ENCODE data around the gene DET1. TPM values are rescaled to one million over a fixed set of nuclear protein-coding genes. Genes with fewer than 3 reads are reported as not detected.

The DET1 gene
- total and polyA plus RNA-seq, 2 of the 13 experiments (the other 11 are each of a cell fraction or from before 2014, with no cell fraction given) = 2.2 to 4.2 TPM

DNA sequence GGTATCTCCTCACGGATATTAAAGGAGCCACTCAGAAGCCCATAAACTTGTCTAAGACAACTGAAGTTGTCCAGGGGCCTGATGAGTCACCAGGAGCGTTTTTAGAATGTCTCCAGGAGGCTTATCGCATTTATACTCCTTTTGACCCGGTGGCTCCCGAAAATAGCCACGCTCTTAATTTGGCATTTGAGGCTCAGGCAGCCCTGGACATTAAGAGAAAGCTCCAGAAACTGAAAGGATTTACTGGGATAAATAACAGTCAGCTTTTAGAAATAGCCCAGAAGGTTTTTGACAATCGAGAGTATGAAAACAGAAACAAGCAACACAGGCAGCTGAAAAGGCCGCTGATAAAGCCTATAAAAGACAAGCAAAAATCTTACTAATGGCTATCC is 4.1 kb downstream of the DET1 start:
- CTCF ChIA-PET (ENCODE audit: low intra/inter-chr PET ratio, low total read pairs) = no interaction called here
- Histone ChIP-seq H3K4me1 (ENCODE audit: insufficient read depth, low read length) (no peaks in the 10 kb centered on the region), H3K9ac (ENCODE audit: insufficient read depth, low read depth, low read length) (no peak overlapping the region), H3K4me3 (replicated peaks in 1 of 3; ENCODE audit: insufficient read depth in 1 of 3, low read depth in 2 of 3, low read length in 3 of 3) (no peak overlapping the region), H2AFZ (ENCODE audit: low read length) (no peak overlapping the region), H3K36me3 (replicated peaks in 1 of 2; ENCODE audit: control insufficient read depth in 1 of 2, insufficient read depth in 2 of 2, low read length in 2 of 2) (no peaks in the 10 kb centered on the region), H3K4me2 (ENCODE audit: low read depth, low read length) (no peak overlapping the region), H4K20me1 (ENCODE audit: insufficient read depth, low read length) (no peaks in the 10 kb centered on the region), H3K27me3 (ENCODE audit: control insufficient read depth in 1 of 2, insufficient read depth in 2 of 2, low read length in 2 of 2) (no peaks in the 10 kb centered on the region), H3K27ac (ENCODE audit: extremely low read length, insufficient read depth, low read length) (no peak overlapping the region), H3K79me2 (ENCODE audit: insufficient read depth, low read length) (no peaks in the 10 kb centered on the region), H3K9me3 (ENCODE audit: low read length) (no peaks in the 10 kb centered on the region)
- no TSS peak for BruUV-seq (replicated peaks)
- intact Hi-C loops (cut with micrococcal nuclease; ENCODE audit: unreplicated experiment) = no loop called here
- no peak for FAIRE-seq
- no peak for TF ChIP-seq ZFP36L1 (CRISPR knock-in tag; IDR thresholded peaks at IDR 0.05)
- no peak for DNase-seq (ENCODE audit: low spot score)
- WGBS (ENCODE audit: low lambda C conversion rate) = 96% methylated on average over 8 of the region's 8 CpGs
- POLR2A ChIA-PET = no interaction called here
- in situ Hi-C loops (cut with HindIII; ENCODE audit: extremely low pct_ligation_motif_present, low pct_unique_long_range_greater_than_20kb) = no loop called here
- no peak for ATAC-seq

DNA sequence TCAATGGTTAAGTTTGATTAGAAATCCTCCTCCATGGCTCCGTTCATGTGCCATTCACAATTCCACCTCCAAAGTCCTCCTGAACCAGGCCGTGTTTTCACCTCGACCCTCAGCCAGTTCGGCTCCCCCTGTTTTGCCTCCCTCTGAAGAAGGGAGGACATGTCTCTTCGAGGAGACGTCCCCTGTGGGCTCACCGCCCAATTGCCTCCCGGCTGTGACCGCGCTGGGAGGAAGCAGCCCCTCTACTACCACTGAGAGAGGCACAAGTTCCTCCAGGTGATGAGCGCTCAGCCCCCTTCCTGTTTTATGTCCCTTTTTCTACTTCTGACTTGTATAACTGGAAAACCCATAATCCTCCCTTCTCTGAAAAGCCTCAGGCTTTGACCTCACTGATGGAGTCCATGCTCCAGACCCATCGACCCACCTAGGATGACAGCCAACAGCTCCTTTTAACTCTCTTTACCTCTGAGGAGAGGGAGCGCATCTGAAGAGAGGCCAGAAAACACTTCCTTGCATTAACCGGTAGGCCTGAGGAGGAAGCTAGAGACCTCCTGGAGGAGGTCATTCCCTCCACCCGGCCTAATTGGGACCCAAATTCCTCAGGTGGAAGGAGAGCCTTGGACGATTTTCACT is 4.7 kb downstream of the DET1 start:
- H3K36me3 ChIP-seq (replicated peaks in 1 of 2; ENCODE audit: control insufficient read depth in 1 of 2, insufficient read depth in 2 of 2, low read length in 2 of 2) = no peaks in the 10 kb centered on the region
- CTCF ChIA-PET (ENCODE audit: low intra/inter-chr PET ratio, low total read pairs) = no interaction called here
- no peaks in the 10 kb centered on the region for H3K9me3 ChIP-seq (ENCODE audit: low read length)
- no peaks in the 10 kb centered on the region for H4K20me1 ChIP-seq (ENCODE audit: insufficient read depth, low read length)
- in situ Hi-C loops (cut with HindIII; ENCODE audit: extremely low pct_ligation_motif_present, low pct_unique_long_range_greater_than_20kb) (no loop called here), intact Hi-C loops (cut with micrococcal nuclease; ENCODE audit: unreplicated experiment) (no loop called here)
- no TSS peak for BruUV-seq (replicated peaks)
- no peak overlapping the region for H3K27ac ChIP-seq (ENCODE audit: extremely low read length, insufficient read depth, low read length)
- no peak overlapping the region for H3K4me3 ChIP-seq (replicated peaks in 1 of 3; ENCODE audit: insufficient read depth in 1 of 3, low read depth in 2 of 3, low read length in 3 of 3)
- 93% methylated on average over 16 of the region's 16 CpGs for WGBS (ENCODE audit: low lambda C conversion rate)
- DNase-seq (ENCODE audit: low spot score) (no peak), FAIRE-seq (no peak), ATAC-seq (no peak)
- no peak overlapping the region for H3K9ac ChIP-seq (ENCODE audit: insufficient read depth, low read depth, low read length)
- no peaks in the 10 kb centered on the region for H3K4me1 ChIP-seq (ENCODE audit: insufficient read depth, low read length)
- H2AFZ ChIP-seq (ENCODE audit: low read length) = no peak overlapping the region
- POLR2A ChIA-PET = no interaction called here
- H3K27me3 ChIP-seq (ENCODE audit: control insufficient read depth in 1 of 2, insufficient read depth in 2 of 2, low read length in 2 of 2) = no peaks in the 10 kb centered on the region
- no peak overlapping the region for H3K4me2 ChIP-seq (ENCODE audit: low read depth, low read length)
- H3K79me2 ChIP-seq (ENCODE audit: insufficient read depth, low read length) = no peaks in the 10 kb centered on the region
- no peak for TF ChIP-seq FOXP1 (IDR thresholded peaks at IDR 0.05)
- TF ChIP-seq FOXP1 (CRISPR knock-in tag; IDR thresholded peaks at IDR 0.05) = no peak
- TF ChIP-seq, protein P1, sequence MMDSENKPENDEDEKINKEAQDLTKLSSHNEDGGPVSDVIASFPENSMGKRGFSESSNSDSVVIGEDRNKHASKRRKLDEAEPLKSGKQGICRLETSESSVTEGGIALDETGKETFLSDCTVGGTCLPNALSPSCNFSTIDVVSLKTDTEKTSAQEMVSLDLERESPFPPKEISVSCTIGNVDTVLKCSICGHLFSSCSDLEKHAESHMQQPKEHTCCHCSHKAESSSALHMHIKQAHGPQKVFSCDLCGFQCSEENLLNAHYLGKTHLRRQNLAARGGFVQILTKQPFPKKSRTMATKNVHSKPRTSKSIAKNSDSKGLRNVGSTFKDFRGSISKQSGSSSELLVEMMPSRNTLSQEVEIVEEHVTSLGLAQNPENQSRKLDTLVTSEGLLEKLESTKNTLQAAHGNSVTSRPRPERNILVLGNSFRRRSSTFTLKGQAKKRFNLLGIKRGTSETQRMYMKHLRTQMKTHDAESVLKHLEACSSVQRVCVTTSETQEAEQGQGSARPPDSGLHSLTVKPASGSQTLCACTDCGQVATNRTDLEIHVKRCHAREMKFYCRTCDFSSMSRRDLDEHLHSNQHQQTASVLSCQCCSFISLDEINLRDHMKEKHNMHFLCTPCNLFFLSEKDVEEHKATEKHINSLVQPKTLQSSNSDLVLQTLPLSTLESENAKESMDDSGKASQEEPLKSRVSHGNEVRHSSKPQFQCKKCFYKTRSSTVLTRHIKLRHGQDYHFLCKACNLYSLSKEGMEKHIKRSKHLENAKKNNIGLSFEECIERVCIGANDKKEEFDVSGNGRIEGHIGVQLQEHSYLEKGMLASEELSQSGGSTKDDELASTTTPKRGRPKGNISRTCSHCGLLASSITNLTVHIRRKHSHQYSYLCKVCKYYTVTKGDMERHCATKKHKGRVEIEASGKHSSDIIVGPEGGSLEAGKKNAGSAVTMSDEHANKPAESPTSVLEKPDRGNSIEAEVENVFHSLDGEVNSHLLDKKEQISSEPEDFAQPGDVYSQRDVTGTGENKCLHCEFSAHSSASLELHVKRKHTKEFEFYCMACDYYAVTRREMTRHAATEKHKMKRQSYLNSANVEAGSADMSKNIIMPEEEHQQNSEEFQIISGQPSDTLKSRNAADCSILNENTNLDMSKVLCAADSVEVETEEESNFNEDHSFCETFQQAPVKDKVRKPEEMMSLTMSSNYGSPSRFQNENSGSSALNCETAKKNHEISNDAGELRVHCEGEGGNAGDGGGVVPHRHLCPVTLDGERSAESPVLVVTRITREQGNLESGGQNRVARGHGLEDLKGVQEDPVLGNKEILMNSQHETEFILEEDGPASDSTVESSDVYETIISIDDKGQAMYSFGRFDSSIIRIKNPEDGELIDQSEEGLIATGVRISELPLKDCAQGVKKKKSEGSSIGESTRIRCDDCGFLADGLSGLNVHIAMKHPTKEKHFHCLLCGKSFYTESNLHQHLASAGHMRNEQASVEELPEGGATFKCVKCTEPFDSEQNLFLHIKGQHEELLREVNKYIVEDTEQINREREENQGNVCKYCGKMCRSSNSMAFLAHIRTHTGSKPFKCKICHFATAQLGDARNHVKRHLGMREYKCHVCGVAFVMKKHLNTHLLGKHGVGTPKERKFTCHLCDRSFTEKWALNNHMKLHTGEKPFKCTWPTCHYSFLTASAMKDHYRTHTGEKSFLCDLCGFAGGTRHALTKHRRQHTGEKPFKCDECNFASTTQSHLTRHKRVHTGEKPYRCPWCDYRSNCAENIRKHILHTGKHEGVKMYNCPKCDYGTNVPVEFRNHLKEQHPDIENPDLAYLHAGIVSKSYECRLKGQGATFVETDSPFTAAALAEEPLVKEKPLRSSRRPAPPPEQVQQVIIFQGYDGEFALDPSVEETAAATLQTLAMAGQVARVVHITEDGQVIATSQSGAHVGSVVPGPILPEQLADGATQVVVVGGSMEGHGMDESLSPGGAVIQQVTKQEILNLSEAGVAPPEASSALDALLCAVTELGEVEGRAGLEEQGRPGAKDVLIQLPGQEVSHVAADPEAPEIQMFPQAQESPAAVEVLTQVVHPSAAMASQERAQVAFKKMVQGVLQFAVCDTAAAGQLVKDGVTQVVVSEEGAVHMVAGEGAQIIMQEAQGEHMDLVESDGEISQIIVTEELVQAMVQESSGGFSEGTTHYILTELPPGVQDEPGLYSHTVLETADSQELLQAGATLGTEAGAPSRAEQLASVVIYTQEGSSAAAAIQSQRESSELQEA (CRISPR knock-in tag; IDR thresholded peaks at IDR 0.05; ENCODE audit: not compliant biosample characterization) = no peak
- TF ChIP-seq, protein P2, sequence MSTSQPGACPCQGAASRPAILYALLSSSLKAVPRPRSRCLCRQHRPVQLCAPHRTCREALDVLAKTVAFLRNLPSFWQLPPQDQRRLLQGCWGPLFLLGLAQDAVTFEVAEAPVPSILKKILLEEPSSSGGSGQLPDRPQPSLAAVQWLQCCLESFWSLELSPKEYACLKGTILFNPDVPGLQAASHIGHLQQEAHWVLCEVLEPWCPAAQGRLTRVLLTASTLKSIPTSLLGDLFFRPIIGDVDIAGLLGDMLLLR (CRISPR knock-in tag; IDR thresholded peaks at IDR 0.05) = no peak
- TF ChIP-seq, protein P3, sequence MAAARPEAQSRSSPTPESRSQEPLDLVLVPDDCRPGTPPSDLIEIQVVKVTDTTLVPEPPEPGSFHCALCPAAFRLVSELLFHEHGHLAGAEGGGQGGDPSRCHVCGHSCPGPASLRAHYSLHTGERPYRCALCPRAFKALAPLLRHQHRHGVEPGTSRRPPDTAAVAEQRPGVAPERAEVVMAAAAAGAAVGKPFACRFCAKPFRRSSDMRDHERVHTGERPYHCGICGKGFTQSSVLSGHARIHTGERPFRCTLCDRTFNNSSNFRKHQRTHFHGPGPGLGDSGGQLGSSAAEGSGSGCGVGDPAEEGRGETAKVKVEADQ (CRISPR knock-in tag; IDR thresholded peaks at IDR 0.05; ENCODE audit: borderline replicate concordance) = no peak
- TF ChIP-seq ZNF335 (CRISPR knock-in tag; IDR thresholded peaks at IDR 0.05) = no peak
- no peak for TF ChIP-seq ZEB1 (IDR thresholded peaks at IDR 0.05; ENCODE audit: insufficient replicate concordance, low read depth)
